ENCODE measurements around the gene SLC66A2.

The SLC66A2 gene

DNA sequence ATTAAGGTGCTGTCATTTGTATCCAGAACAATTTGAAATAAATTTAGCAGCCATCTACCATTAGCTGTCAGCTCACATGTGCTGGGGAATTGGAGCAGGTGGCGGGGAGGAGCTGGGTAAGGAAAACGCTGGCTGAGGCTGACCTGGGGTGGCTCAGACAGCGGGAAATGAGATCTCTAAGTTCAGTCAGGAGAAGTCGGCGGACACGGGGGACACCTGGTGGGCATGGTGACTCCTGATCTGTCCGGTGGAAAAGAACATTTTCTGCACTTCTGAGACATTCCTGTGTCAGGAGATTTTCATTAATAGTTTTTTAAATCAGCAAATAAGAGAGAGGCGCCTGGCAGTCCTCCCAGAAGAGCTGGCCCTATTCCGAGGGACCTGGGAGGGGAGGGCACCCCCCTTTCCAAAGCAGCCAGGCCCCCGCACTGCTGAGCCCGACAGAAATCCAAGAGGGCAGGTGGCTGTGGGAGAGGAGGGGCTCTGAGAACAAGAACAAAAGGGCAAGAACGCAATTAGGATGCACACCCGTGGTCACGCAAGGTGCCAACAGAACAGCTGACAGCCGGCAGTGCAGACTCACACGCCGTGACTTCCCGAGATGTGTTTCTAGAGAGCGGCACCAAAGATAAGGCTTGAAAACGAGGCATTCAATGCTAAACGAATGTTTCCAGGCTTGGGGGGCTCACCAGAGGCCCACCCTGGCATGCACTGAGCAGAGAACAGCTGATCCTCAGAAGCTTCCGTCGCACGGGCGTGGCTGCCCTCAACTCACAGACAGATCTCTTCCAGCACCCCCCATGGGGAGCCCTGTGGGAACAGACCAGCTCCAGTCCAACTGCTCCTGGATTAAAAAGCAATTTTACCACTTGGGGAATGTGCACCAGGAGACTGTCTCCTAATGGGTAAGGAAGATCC lies 26.4 kb downstream of the SLC66A2 start:
- H3K36me3 ChIP-seq (ENCODE audit: low read length) = peaks cover 13% of the 10 kb centered on the region
- H4K20me1 ChIP-seq (ENCODE audit: low read depth, low read length) = no peaks in the 10 kb centered on the region
- no peak overlapping the region for H2AFZ ChIP-seq (ENCODE audit: low read depth, low read length, severe bottlenecking)
- TF ChIP-seq, protein P1, sequence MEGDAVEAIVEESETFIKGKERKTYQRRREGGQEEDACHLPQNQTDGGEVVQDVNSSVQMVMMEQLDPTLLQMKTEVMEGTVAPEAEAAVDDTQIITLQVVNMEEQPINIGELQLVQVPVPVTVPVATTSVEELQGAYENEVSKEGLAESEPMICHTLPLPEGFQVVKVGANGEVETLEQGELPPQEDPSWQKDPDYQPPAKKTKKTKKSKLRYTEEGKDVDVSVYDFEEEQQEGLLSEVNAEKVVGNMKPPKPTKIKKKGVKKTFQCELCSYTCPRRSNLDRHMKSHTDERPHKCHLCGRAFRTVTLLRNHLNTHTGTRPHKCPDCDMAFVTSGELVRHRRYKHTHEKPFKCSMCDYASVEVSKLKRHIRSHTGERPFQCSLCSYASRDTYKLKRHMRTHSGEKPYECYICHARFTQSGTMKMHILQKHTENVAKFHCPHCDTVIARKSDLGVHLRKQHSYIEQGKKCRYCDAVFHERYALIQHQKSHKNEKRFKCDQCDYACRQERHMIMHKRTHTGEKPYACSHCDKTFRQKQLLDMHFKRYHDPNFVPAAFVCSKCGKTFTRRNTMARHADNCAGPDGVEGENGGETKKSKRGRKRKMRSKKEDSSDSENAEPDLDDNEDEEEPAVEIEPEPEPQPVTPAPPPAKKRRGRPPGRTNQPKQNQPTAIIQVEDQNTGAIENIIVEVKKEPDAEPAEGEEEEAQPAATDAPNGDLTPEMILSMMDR (IDR thresholded peaks at IDR 0.05; ENCODE audit: insufficient read depth, low read length, poor library complexity, severe bottlenecking) = no peak
- no peak for TF ChIP-seq EZH2phosphoT487 (conservative IDR thresholded peaks at IDR 0.05; ENCODE audit: low read length)
- no peak overlapping the region for H3K9ac ChIP-seq (ENCODE audit: low read length)
- H3K4me3 ChIP-seq (ENCODE audit: insufficient read depth, low read length, poor library complexity, severe bottlenecking) = no peak overlapping the region
- H3K9me2 ChIP-seq (replicated peaks; ENCODE audit: insufficient read depth, low read length) = no peaks in the 10 kb centered on the region
- no peaks in the 10 kb centered on the region; the same call in 1 of the 2 replicates for H3F3A ChIP-seq (ENCODE audit: insufficient read depth)
- H3K4me2 ChIP-seq (ENCODE audit: low read depth, low read length, poor library complexity, severe bottlenecking) = no peak overlapping the region
- no peak overlapping the region for H3K27ac ChIP-seq (ENCODE audit: low read depth, low read length)
- H3K79me2 ChIP-seq (ENCODE audit: insufficient read depth, low read length) = no peaks in the 10 kb centered on the region
- peaks cover 13% of the 10 kb centered on the region; the same call in 1 of the 2 replicates for H3K9me3 ChIP-seq (ENCODE audit: insufficient read depth, low read length)
- no peaks in the 10 kb centered on the region for H3K27me3 ChIP-seq (ENCODE audit: low read length)

- no peaks in the 10 kb centered on the region for H3K79me2 ChIP-seq (ENCODE audit: insufficient read depth, low read length)
Measured at GRCh38 chr18:79923896-79924585, 27.4 kb downstream of the SLC66A2 start.

DNA sequence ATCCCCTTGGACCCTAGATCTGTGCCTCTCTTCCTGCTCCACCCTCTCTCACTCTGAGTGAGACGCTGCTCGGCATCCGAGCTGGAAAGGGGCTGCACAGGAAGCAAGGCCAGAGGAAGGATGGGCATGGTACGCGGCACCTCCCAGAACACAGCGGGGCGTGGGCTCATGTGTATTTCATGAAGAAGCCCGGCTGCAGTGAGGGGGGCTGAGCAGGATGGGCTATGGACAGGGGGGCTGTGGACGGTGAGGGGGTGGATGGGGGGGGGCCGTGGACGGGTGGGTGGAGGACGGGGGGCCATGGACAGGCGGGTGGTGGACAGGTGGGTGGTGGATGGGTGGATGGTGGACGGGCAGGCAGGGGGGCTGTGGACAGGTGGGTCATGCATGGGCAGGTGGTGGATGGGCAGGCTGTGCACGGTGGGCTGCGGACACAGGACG lies 28.5 kb downstream of the SLC66A2 start:
- Histone ChIP-seq H4K20me1 (ENCODE audit: low read depth, low read length) (no peaks in the 10 kb centered on the region), H3K27me3 (ENCODE audit: low read length) (no peaks in the 10 kb centered on the region), H3K4me2 (ENCODE audit: low read depth, low read length, poor library complexity, severe bottlenecking) (no peak overlapping the region), H2AFZ (ENCODE audit: low read depth, low read length, severe bottlenecking) (no peak overlapping the region), H3K9me3 (ENCODE audit: insufficient read depth, low read length) (no peaks in the 10 kb centered on the region), H3F3A (ENCODE audit: insufficient read depth) (no peaks in the 10 kb centered on the region; the same call in 1 of the 2 replicates), H3K79me2 (ENCODE audit: insufficient read depth, low read length) (no peaks in the 10 kb centered on the region), H3K36me3 (ENCODE audit: low read length) (no peaks in the 10 kb centered on the region), H3K27ac (ENCODE audit: low read depth, low read length) (no peak overlapping the region), H3K4me3 (ENCODE audit: insufficient read depth, low read length, poor library complexity, severe bottlenecking) (no peak overlapping the region), H3K9ac (ENCODE audit: low read length) (no peak overlapping the region), H3K9me2 (replicated peaks; ENCODE audit: insufficient read depth, low read length) (no peaks in the 10 kb centered on the region)
- TF ChIP-seq, protein P1 (IDR thresholded peaks at IDR 0.05; ENCODE audit: insufficient read depth, low read length, poor library complexity, severe bottlenecking) = no peak
- TF ChIP-seq EZH2phosphoT487 (conservative IDR thresholded peaks at IDR 0.05; ENCODE audit: low read length) = no peak

More at GRCh38 chr18:79923896-79924585, 27.4 kb downstream of the SLC66A2 start:
- H3K9me3 ChIP-seq (ENCODE audit: insufficient read depth, low read length) = 0 out of 2 replicates have a peak, but pooled peaks cover 3% of the 10 kb centered on the region
- no peak overlapping the region for H3K9ac ChIP-seq (ENCODE audit: low read length)
- TF ChIP-seq, protein P1 (IDR thresholded peaks at IDR 0.05; ENCODE audit: insufficient read depth, low read length, poor library complexity, severe bottlenecking) = no peak
- TF ChIP-seq EZH2phosphoT487 (conservative IDR thresholded peaks at IDR 0.05; ENCODE audit: low read length) = no peak
- H3K4me2 ChIP-seq (ENCODE audit: low read depth, low read length, poor library complexity, severe bottlenecking) = no peak overlapping the region
- no peaks in the 10 kb centered on the region for H4K20me1 ChIP-seq (ENCODE audit: low read depth, low read length)
- H3F3A ChIP-seq (ENCODE audit: insufficient read depth) = no peaks in the 10 kb centered on the region; the same call in 1 of the 2 replicates
- no peak overlapping the region for H2AFZ ChIP-seq (ENCODE audit: low read depth, low read length, severe bottlenecking)
- H3K36me3 ChIP-seq (ENCODE audit: low read length) = peaks cover 2% of the 10 kb centered on the region; the same call in 1 of the 2 replicates
- H3K27me3 ChIP-seq (ENCODE audit: low read length) = no peaks in the 10 kb centered on the region
- H3K9me2 ChIP-seq (replicated peaks; ENCODE audit: insufficient read depth, low read length) = no peaks in the 10 kb centered on the region
- H3K27ac ChIP-seq (ENCODE audit: low read depth, low read length) = no peak overlapping the region
- H3K4me3 ChIP-seq (ENCODE audit: insufficient read depth, low read length, poor library complexity, severe bottlenecking) = no peak overlapping the region

All from SU-DHL-6 (cell line).